Measurements from ENCODE around the gene PIP5K1B. TPM values are rescaled to one million over a fixed set of nuclear protein-coding genes. Genes with fewer than 3 reads are reported as not detected.
A peak's percentile ranks its signal among the peaks of the same experiment; 100 is the strongest.

The PIP5K1B gene
- total RNA-seq, 1 experiment from 2014 or later: not detected

DNA sequence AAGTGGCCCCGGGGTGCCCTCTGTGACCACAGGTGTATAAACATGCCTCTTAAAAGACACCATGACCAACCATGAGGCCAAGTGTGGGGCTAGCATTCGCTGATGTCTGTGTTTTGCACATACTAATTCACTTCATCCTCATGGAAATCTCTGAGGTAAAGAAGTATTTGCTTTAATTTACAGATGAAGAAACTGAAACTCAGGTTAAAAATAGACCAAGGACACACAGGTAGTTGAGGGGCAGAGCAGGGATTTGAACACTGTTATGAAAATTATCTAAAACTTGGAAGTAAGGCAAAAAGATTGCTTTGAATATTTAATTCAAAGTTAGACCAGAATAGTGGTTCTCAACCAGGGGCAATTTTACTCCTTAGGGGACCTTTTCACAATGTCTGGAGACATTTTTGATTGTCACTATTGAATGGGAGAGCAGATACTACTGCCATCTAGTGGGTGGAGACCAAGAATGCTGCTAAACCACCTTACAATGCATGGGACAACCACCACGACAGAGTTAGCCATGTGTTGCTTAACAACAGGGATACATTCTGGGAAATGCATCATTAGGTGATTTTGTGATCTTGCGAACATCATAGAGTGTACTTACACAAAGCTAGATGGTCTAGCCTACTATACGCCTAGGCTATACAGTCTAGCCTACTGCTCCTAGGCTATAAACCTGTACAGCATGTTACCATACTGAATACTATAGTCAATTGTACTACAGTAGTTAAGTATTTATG is 322.5 kb downstream of the PIP5K1B start:
- Histone ChIP-seq H3K27me3 (replicated peaks) (0 out of 2 replicates have a peak, but pooled peaks cover 6% of the 10 kb centered on the region), H3K4me3 (no peak overlapping the region), H3K36me3 (no peaks in the 10 kb centered on the region), H3K4me1 (replicated peaks) (no peaks in the 10 kb centered on the region), H3K27ac (no peak overlapping the region), H3K9me3 (replicated peaks) (0 out of 2 replicates have a peak, but pooled peaks cover 11% of the 10 kb centered on the region)
- DNase-seq (ENCODE audit: low read depth in 1 of 2, low spot score in 2 of 2): peak in 1 of 2 experiments; percentile 17

- no peak overlapping the region for H3K27ac ChIP-seq
- 0 out of 2 replicates have a peak, but pooled peaks cover 11% of the 10 kb centered on the region for H3K9me3 ChIP-seq (replicated peaks)
- H3K4me1 ChIP-seq (replicated peaks): no peaks in the 10 kb centered on the region
- H3K36me3 ChIP-seq: no peaks in the 10 kb centered on the region
- 0 out of 2 replicates have a peak, but pooled peaks cover 4% of the 10 kb centered on the region for H3K27me3 ChIP-seq (replicated peaks)
- no peak overlapping the region for H3K4me3 ChIP-seq
- no peak for DNase-seq (ENCODE audit: low read depth in 1 of 2, low spot score in 2 of 2)
Observed at GRCh38 chr9:69028754-69029153, 323.7 kb downstream of the PIP5K1B start.

GRCh38 chr9:69029535-69029934 is 324.5 kb downstream of the PIP5K1B start:
- Histone ChIP-seq H3K4me1 (replicated peaks) (no peaks in the 10 kb centered on the region), H3K4me3 (no peak overlapping the region), H3K27ac (no peak overlapping the region), H3K36me3 (no peaks in the 10 kb centered on the region), H3K27me3 (replicated peaks) (0 out of 2 replicates have a peak, but pooled peaks cover 4% of the 10 kb centered on the region), H3K9me3 (replicated peaks) (0 out of 2 replicates have a peak, but pooled peaks cover 11% of the 10 kb centered on the region)
- DNase-seq (ENCODE audit: low read depth in 1 of 2, low spot score in 2 of 2): no peak

DNA sequence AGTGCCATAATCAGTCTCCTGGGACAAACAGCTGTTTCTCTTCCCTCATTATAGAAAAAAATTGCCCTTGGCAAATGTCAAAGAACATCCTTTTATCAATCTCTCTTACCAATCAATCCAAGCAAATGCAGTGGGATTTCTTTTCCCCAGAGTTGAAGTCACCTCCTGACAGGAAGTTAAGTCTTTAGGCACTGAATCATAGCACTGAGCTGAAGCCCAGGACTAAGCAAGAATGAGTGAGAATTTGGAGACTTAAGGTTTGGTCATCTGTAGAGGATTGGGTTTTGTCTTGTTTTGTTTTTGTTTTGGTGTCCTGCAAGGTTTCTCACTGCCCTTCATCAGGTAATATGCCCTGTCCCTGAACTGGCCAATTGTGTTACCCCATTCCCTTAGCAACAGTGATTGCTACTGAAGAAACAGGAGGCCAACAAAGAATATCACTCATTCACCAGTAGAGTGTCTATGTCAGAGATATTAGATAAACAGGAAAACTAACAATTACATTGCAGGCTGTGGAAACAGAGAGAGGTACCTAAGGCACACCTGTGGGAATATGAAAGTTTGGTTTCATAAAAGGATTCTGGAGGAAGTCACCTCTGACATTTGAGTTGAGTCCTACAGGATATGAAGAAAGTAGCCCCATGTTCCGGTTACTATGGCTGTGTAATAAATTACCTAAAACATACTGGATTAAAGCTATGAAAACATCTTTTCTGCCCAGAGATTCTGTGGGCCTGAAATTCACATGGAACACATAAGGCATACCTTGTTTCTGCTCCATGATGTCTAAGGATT is 326.0 kb downstream of the PIP5K1B start:
- DNase-seq (ENCODE audit: low read depth in 1 of 2, low spot score in 2 of 2): no peak

DNA sequence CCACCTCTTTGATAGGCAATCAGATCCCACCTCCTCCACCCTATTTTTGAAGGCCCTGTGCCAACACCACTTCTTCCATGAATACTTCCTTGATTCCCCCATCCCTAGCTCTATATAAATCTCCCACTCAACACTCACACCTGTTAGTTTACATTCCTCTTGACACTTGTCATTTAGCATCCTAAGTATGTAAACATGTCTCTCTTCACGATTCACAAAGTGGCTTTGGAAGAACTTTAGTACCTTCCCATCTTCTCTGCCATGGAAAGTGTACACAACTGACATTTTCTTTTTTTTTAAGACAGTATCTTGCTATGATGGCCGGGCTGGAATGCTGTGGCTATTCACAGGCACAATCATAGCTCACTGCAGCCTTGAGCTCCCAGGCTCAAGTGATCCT is 329.0 kb downstream of the PIP5K1B start:
- no peak overlapping the region for H3K27ac ChIP-seq
- no peaks in the 10 kb centered on the region for H3K27me3 ChIP-seq (replicated peaks)
- H3K9me3 ChIP-seq (replicated peaks): 0 out of 2 replicates have a peak, but pooled peaks cover 7% of the 10 kb centered on the region
- H3K4me1 ChIP-seq (replicated peaks): no peaks in the 10 kb centered on the region
- no peak for DNase-seq (ENCODE audit: low read depth in 1 of 2, low spot score in 2 of 2)
- H3K4me3 ChIP-seq: no peak overlapping the region
- no peaks in the 10 kb centered on the region for H3K36me3 ChIP-seq

More for the DNA sequence above, 326.0 kb downstream of the PIP5K1B start:
- Histone ChIP-seq H3K4me3 (no peak overlapping the region), H3K36me3 (no peaks in the 10 kb centered on the region), H3K27ac (no peak overlapping the region), H3K4me1 (replicated peaks) (no peaks in the 10 kb centered on the region), H3K27me3 (replicated peaks) (0 out of 2 replicates have a peak, but pooled peaks cover 4% of the 10 kb centered on the region), H3K9me3 (replicated peaks) (0 out of 2 replicates have a peak, but pooled peaks cover 11% of the 10 kb centered on the region)

DNA sequence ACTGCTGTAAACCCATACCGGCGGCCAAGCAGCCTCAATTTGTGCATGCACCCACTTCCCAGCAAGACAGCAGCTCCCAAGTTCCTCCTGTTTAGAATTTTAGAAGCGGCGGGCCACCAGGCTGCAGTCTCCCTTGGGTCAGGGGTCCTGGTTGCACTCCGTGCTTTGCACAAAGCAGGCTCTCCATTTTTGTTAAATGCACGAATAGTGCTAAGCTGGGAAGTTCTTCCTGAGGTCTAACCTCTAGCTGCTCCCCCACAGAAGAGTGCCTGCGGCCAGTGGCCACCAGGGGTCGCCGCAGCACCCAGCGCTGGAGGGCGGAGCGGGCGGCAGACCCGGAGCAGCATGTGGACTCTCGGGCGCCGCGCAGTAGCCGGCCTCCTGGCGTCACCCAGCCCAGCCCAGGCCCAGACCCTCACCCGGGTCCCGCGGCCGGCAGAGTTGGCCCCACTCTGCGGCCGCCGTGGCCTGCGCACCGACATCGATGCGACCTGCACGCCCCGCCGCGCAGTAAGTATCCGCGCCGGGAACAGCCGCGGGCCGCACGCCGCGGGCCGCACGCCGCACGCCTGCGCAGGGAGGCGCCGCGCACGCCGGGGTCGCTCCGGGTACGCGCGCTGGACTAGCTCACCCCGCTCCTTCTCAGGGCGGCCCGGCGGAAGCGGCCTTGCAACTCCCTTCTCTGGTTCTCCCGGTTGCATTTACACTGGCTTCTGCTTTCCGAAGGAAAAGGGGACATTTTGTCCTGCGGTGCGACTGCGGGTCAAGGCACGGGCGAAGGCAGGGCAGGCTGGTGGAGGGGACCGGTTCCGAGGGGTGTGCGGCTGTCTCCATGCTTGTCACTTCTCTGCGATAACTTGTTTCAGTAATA is 330.6 kb downstream of the PIP5K1B start, which contains the start of gene FXN:
FXN (plus strand) TSS at position 315 of the 871 bp plus-strand sequence; CDS start at position 346, 31 bp downstream.
- H3K27ac ChIP-seq: peak within 1 kb of the TSS; percentile 49
- no peaks in the 10 kb centered on the region for H3K36me3 ChIP-seq
- no peaks in the 10 kb centered on the region for H3K9me3 ChIP-seq (replicated peaks)
- H3K27me3 ChIP-seq (replicated peaks): no peaks in the 10 kb centered on the region
- peak within 1 kb of the TSS; percentile 76 for H3K4me3 ChIP-seq
- H3K4me1 ChIP-seq (replicated peaks): no peaks in the 10 kb centered on the region
- peak; percentile 72 to 85 for DNase-seq (ENCODE audit: low read depth in 1 of 2, low spot score in 2 of 2)

DNA sequence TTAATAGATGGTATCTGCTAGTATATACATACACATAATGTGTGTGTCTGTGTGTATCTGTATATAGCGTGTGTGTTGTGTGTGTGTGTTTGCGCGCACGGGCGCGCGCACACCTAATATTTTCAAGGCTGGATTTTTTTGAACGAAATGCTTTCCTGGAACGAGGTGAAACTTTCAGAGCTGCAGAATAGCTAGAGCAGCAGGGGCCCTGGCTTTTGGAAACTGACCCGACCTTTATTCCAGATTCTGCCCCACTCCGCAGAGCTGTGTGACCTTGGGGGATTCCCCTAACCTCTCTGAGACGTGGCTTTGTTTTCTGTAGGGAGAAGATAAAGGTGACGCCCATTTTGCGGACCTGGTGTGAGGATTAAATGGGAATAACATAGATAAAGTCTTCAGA is 331.3 kb downstream of the PIP5K1B start:
- H3K4me1 ChIP-seq (replicated peaks): no peaks in the 10 kb centered on the region
- no peaks in the 10 kb centered on the region for H3K9me3 ChIP-seq (replicated peaks)
- DNase-seq (ENCODE audit: low read depth in 1 of 2, low spot score in 2 of 2): no peak
- H3K4me3 ChIP-seq: peak overlapping the region; percentile 76
- H3K27me3 ChIP-seq (replicated peaks): no peaks in the 10 kb centered on the region
- H3K27ac ChIP-seq: no peak overlapping the region
- no peaks in the 10 kb centered on the region for H3K36me3 ChIP-seq

- DNase-seq (ENCODE audit: low read depth in 1 of 2, low spot score in 2 of 2): no peak
- Histone ChIP-seq H3K36me3 (no peaks in the 10 kb centered on the region), H3K27ac (no peak overlapping the region), H3K9me3 (replicated peaks) (no peaks in the 10 kb centered on the region), H3K27me3 (replicated peaks) (no peaks in the 10 kb centered on the region), H3K4me3 (peak overlapping the region; percentile 76; the same call in 1 of the 2 replicates), H3K4me1 (replicated peaks) (no peaks in the 10 kb centered on the region)
Observed at GRCh38 chr9:69036799-69037198, 331.8 kb downstream of the PIP5K1B start.

- Histone ChIP-seq H3K27me3 (replicated peaks) (no peaks in the 10 kb centered on the region), H3K4me1 (replicated peaks) (no peaks in the 10 kb centered on the region), H3K4me3 (no peak overlapping the region), H3K36me3 (no peaks in the 10 kb centered on the region), H3K9me3 (replicated peaks) (no peaks in the 10 kb centered on the region), H3K27ac (no peak overlapping the region)
- no peak for DNase-seq (ENCODE audit: low read depth in 1 of 2, low spot score in 2 of 2)
Observed at GRCh38 chr9:69040646-69041045, 335.6 kb downstream of the PIP5K1B start.

DNA sequence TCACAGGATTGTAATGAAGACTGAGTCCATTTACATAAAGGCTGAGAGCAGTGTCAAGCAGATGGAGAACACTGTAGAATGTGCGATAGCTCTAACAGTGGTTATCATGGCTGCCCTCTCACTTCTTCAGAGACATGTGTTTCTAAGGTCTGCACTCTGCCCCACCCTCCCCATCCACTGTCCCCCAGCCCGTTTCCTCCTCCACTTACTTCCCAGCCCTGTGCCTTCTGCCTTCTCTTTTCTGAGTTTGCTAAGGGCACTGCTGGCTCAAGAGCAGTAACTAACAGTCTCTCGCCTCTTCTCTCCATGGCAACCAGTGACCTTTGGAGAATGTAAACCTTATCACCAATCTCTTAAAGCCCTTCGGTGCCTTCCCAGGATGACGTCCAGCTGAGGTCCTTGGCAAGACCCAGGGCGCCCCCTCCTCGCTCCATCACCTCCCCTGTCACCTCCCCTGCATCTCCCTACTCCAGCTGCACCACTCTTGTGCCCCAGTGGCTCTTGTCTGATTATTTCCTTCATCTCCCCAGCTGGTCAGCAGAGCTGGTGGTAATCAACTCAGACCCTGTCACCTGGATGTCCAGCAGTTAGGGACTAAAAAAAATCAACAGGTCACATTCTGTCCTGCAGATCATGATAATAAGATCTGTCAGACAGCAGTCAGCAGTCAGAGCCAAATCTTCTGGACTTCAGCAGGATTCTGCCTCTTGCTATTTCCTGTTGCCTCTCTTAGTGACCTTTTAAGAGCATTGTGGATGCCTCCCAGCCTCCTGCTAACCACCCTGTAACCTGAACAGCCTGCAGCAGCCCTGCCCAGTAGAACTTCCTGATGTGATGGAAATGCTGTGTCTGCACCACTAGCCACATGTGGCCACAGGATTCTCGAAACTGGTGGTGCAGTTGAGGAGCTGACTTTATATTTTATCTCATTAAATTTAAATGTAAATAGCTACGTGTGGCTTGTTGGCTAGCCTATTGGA is 339.5 kb downstream of the PIP5K1B start:
- DNase-seq (ENCODE audit: low read depth in 1 of 2, low spot score in 2 of 2): no peak
- Histone ChIP-seq H3K36me3 (peaks cover 5% of the 10 kb centered on the region; the same call in 1 of the 2 replicates), H3K27ac (no peak overlapping the region), H3K4me1 (replicated peaks) (no peaks in the 10 kb centered on the region), H3K4me3 (no peak overlapping the region), H3K9me3 (replicated peaks) (no peaks in the 10 kb centered on the region), H3K27me3 (replicated peaks) (no peaks in the 10 kb centered on the region)

DNA sequence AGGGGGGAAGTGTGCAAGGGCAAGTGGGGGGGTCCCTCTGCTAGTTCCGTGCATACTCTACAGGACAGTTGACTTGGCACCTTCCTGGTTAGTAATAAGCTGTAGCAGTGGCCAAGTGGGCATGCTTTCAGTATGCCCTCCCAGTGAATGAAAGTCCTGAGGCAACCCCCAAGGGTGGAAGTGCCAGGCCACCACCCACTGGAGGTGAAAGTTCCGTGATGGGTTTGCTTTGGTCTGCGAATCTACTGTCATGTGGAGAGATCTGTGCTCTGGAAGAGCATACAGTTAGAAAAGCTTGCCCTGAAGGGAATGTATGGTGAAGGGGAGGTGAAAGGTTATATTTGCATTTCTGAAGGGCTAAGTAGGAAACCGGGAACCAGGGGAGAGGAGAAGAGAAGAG is 340.8 kb downstream of the PIP5K1B start:
- peaks cover 5% of the 10 kb centered on the region; the same call in 1 of the 2 replicates for H3K36me3 ChIP-seq
- H3K9me3 ChIP-seq (replicated peaks): no peaks in the 10 kb centered on the region
- H3K4me1 ChIP-seq (replicated peaks): no peaks in the 10 kb centered on the region
- no peak for DNase-seq (ENCODE audit: low read depth in 1 of 2, low spot score in 2 of 2)
- H3K27ac ChIP-seq: no peak overlapping the region
- H3K4me3 ChIP-seq: no peak overlapping the region
- no peaks in the 10 kb centered on the region for H3K27me3 ChIP-seq (replicated peaks)

DNA sequence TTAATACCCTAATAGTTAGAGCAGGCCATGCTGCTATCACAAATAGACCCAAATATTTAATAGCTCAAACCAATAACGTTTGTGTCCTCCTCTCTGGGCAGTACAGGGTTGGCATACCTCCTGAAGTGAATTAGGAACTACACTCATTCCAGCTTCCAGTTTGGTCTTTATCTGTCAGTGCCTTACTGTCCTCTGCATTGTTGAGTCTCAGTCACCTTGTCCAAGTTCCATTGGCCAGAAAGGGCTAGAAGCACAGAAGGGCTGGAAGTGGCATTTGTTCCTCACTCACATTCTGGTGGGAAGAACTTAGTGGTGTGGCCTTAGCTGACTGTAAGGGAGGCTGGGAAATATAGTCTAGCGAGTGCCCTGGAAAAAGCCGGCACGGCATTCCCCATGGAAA is 341.7 kb downstream of the PIP5K1B start:
- H3K27ac ChIP-seq: no peak overlapping the region
- H3K36me3 ChIP-seq: peaks cover 5% of the 10 kb centered on the region; the same call in 1 of the 2 replicates
- no peak for DNase-seq (ENCODE audit: low read depth in 1 of 2, low spot score in 2 of 2)
- no peaks in the 10 kb centered on the region for H3K27me3 ChIP-seq (replicated peaks)
- no peak overlapping the region for H3K4me3 ChIP-seq
- H3K9me3 ChIP-seq (replicated peaks): no peaks in the 10 kb centered on the region
- H3K4me1 ChIP-seq (replicated peaks): no peaks in the 10 kb centered on the region
